Neural cell (in vitro differentiated cells): ENCODE data around the gene ATG7. TPM values are rescaled to one million over a fixed set of nuclear protein-coding genes. Genes with fewer than 3 reads are reported as not detected.

Source experiments
- H2AFZ ChIP-seq: fragments of 200-600, 300-800 bp; sonication (generic), shearing (Covaris generic); 2 replicates; pipeline ENCODE4 v1.6.0; 2014; ENCODE audit warnings: low read depth, mild to moderate bottlenecking, antibody characterized with exemption, low read length, moderate library complexity
- H3F3A ChIP-seq: fragments of 200-600 bp; shearing (Covaris generic); 2 replicates; pipeline ENCODE4 v1.6.1; 2016; ENCODE audit warnings: mild to moderate bottlenecking, moderate library complexity, mixed read lengths, antibody characterized with exemption, low read length; ENCODE audit not compliant: insufficient read depth, poor library complexity, severe bottlenecking
- H3K27ac ChIP-seq: fragments of 200-600, 300-800 bp; sonication (generic), shearing (Covaris generic); 2 replicates; pipeline ENCODE4 v1.5.1; 2014; ENCODE audit warnings: mild to moderate bottlenecking, low read length, moderate library complexity
- H3K27me3 ChIP-seq: fragments of 300-800, 200-600 bp; sonication (generic), shearing (Covaris generic); 2 replicates; pipeline ENCODE4 v1.6.0; 2014; ENCODE audit warnings: mild to moderate bottlenecking, low read depth, low read length, moderate library complexity; ENCODE audit not compliant: insufficient read depth
- H3K36me3 ChIP-seq: fragments of 300-800, 200-600 bp; sonication (generic), shearing (Covaris generic); 2 replicates; pipeline ENCODE4 v1.5.1; 2014; ENCODE audit warnings: mild to moderate bottlenecking, antibody characterized with exemption, low read length, moderate library complexity; ENCODE audit not compliant: insufficient read depth
- H3K4me2 ChIP-seq: fragments of 300-800, 200-600 bp; sonication (generic), shearing (Covaris generic); 2 replicates; pipeline ENCODE4 v1.6.0; 2014; ENCODE audit warnings: mild to moderate bottlenecking, low read length
- H3K4me3 ChIP-seq: fragments of 300-800, 200-600 bp; sonication (generic), shearing (Covaris generic); 2 replicates; pipeline ENCODE4 v1.5.1; 2014; ENCODE audit warnings: mild to moderate bottlenecking, low read length, moderate library complexity
- H3K79me2 ChIP-seq: fragments of 200-600 bp; shearing (Covaris generic); replicated peaks from 2 replicates; pipeline ENCODE4 v1.6.0; 2014; ENCODE audit warnings: mild to moderate bottlenecking, low read length, moderate library complexity; ENCODE audit not compliant: insufficient read depth
- H3K9ac ChIP-seq: fragments of 300-800, 200-600 bp; sonication (generic), shearing (Covaris generic); 2 replicates; pipeline ENCODE4 v1.6.1; 2016; ENCODE audit warnings: mild to moderate bottlenecking, low read length, mixed read lengths
- H3K9me2 ChIP-seq: fragments of 200-600 bp; shearing (Covaris generic); 2 replicates; pipeline ENCODE4 v1.6.1; 2016; ENCODE audit warnings: mild to moderate bottlenecking, low read length, mixed read lengths; ENCODE audit not compliant: insufficient read depth
- H3K9me3 ChIP-seq: fragments of 200-600, 300-800 bp; sonication (generic), shearing (Covaris generic); 2 replicates; pipeline ENCODE4 v1.6.1; 2016; ENCODE audit warnings: mild to moderate bottlenecking, mixed run types, low read length, moderate library complexity, mixed read lengths
- H4K20me1 ChIP-seq: fragments of 200-600 bp; shearing (Covaris generic); 2 replicates; pipeline ENCODE4 v1.6.1; 2016; ENCODE audit warnings: mild to moderate bottlenecking, mixed run types; ENCODE audit not compliant: insufficient read depth
- CTCF ChIP-seq: fragments of 450-650 bp; IDR thresholded peaks from 2 replicates; pipeline ENCODE4 v1.5.1; 2014; ENCODE audit warnings: antibody characterized with exemption, mild to moderate bottlenecking, moderate library complexity; ENCODE audit not compliant: poor library complexity, severe bottlenecking
- EP300 ChIP-seq: fragments of 450-650 bp; conservative IDR thresholded peaks from 2 replicates; pipeline ENCODE4 v1.6.1; 2014; ENCODE audit warnings: antibody characterized with exemption, mild to moderate bottlenecking, moderate library complexity; ENCODE audit not compliant: poor library complexity, severe bottlenecking
- EZH2 ChIP-seq: fragments of 200-600, 300-800 bp; shearing (Covaris generic), sonication (generic); IDR thresholded peaks from 2 replicates; pipeline ENCODE4 v1.6.1; 2014; ENCODE audit warnings: antibody characterized with exemption, low read length, borderline replicate concordance, mild to moderate bottlenecking; ENCODE audit not compliant: insufficient read depth, poor library complexity, severe bottlenecking
- MXI1 ChIP-seq: fragments of 450-650 bp; conservative IDR thresholded peaks from 2 replicates; pipeline ENCODE4 v1.6.1; 2014; ENCODE audit warnings: antibody characterized with exemption, mild to moderate bottlenecking; ENCODE audit not compliant: poor library complexity, severe bottlenecking
- POLR2AphosphoS5 ChIP-seq: IDR thresholded peaks from 2 replicates; pipeline ENCODE4 v1.6.1; 2012
- RAD21 ChIP-seq: fragments of 450-650 bp; conservative IDR thresholded peaks from 2 replicates; pipeline ENCODE4 v1.6.1; 2014; ENCODE audit warnings: antibody characterized with exemption, mild to moderate bottlenecking, moderate library complexity
- SMC3 ChIP-seq: fragments of 450-650 bp; conservative IDR thresholded peaks from 2 replicates; pipeline ENCODE4 v1.6.1; 2014; ENCODE audit warnings: antibody characterized with exemption, mild to moderate bottlenecking, moderate library complexity; ENCODE audit not compliant: poor library complexity
- TAF1 ChIP-seq: IDR thresholded peaks from 2 replicates; pipeline ENCODE4 v1.6.1; 2012; ENCODE audit warnings: low read depth
- polyA plus RNA-seq: library from polyadenylated mRNA; depleted of rRNA; stranded (reverse); fragments of >200 nt; gene quantifications from 2 replicates; pipeline ENCODE4 v1.2.3, GENCODE V29; 2014
- TF ChIP-seq, protein P1 (sequence below): IDR thresholded peaks from 2 replicates; pipeline ENCODE4 v1.6.1; 2012; ENCODE audit warnings: borderline replicate concordance

Gene ATG7
- polyA plus RNA-seq, 1 donor from 2014 or later: 28.8 TPM

- no peaks in the 10 kb centered on the region for H3K9me3 ChIP-seq
- no peak overlapping the region for H3K4me2 ChIP-seq
- no peaks in the 10 kb centered on the region for H4K20me1 ChIP-seq
- no peak overlapping the region for H3K27ac ChIP-seq
- H3K36me3 ChIP-seq: no peaks in the 10 kb centered on the region
- TF ChIP-seq CTCF (no peak), SMC3 (no peak)
- H3K9ac ChIP-seq: no peak overlapping the region
- no peaks in the 10 kb centered on the region for H3K27me3 ChIP-seq
- H2AFZ ChIP-seq: no peak overlapping the region
- no peaks in the 10 kb centered on the region for H3K79me2 ChIP-seq
- no peaks in the 10 kb centered on the region for H3K9me2 ChIP-seq
- no peaks in the 10 kb centered on the region for H3F3A ChIP-seq
- H3K4me3 ChIP-seq: no peak overlapping the region
These were observed 26.2 kb upstream of the ATG7 start for GRCh38 chr3:11245827-11246662.

- Histone ChIP-seq H3K79me2 (no peaks in the 10 kb centered on the region), H4K20me1 (no peaks in the 10 kb centered on the region), H3K9ac (no peak overlapping the region), H3K4me3 (no peak overlapping the region), H3K4me2 (no peak overlapping the region), H3K36me3 (no peaks in the 10 kb centered on the region), H2AFZ (no peak overlapping the region), H3K9me2 (no peaks in the 10 kb centered on the region), H3F3A (no peaks in the 10 kb centered on the region), H3K27me3 (no peaks in the 10 kb centered on the region), H3K27ac (no peak overlapping the region), H3K9me3 (no peaks in the 10 kb centered on the region)
- TF ChIP-seq EZH2: no peak
- no peak for TF ChIP-seq TAF1
- TF ChIP-seq, protein P1, sequence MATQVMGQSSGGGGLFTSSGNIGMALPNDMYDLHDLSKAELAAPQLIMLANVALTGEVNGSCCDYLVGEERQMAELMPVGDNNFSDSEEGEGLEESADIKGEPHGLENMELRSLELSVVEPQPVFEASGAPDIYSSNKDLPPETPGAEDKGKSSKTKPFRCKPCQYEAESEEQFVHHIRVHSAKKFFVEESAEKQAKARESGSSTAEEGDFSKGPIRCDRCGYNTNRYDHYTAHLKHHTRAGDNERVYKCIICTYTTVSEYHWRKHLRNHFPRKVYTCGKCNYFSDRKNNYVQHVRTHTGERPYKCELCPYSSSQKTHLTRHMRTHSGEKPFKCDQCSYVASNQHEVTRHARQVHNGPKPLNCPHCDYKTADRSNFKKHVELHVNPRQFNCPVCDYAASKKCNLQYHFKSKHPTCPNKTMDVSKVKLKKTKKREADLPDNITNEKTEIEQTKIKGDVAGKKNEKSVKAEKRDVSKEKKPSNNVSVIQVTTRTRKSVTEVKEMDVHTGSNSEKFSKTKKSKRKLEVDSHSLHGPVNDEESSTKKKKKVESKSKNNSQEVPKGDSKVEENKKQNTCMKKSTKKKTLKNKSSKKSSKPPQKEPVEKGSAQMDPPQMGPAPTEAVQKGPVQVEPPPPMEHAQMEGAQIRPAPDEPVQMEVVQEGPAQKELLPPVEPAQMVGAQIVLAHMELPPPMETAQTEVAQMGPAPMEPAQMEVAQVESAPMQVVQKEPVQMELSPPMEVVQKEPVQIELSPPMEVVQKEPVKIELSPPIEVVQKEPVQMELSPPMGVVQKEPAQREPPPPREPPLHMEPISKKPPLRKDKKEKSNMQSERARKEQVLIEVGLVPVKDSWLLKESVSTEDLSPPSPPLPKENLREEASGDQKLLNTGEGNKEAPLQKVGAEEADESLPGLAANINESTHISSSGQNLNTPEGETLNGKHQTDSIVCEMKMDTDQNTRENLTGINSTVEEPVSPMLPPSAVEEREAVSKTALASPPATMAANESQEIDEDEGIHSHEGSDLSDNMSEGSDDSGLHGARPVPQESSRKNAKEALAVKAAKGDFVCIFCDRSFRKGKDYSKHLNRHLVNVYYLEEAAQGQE: no peak
- TF ChIP-seq RAD21: no peak
- no peak for TF ChIP-seq EP300
- TF ChIP-seq SMC3: no peak
- no peak for TF ChIP-seq CTCF
- TF ChIP-seq MXI1: no peak
- TF ChIP-seq POLR2AphosphoS5: no peak
These were observed 25.6 kb upstream of the ATG7 start for GRCh38 chr3:11246663-11246970.
